Measurements from ENCODE around the gene STARD3.

The STARD3 gene

DNA sequence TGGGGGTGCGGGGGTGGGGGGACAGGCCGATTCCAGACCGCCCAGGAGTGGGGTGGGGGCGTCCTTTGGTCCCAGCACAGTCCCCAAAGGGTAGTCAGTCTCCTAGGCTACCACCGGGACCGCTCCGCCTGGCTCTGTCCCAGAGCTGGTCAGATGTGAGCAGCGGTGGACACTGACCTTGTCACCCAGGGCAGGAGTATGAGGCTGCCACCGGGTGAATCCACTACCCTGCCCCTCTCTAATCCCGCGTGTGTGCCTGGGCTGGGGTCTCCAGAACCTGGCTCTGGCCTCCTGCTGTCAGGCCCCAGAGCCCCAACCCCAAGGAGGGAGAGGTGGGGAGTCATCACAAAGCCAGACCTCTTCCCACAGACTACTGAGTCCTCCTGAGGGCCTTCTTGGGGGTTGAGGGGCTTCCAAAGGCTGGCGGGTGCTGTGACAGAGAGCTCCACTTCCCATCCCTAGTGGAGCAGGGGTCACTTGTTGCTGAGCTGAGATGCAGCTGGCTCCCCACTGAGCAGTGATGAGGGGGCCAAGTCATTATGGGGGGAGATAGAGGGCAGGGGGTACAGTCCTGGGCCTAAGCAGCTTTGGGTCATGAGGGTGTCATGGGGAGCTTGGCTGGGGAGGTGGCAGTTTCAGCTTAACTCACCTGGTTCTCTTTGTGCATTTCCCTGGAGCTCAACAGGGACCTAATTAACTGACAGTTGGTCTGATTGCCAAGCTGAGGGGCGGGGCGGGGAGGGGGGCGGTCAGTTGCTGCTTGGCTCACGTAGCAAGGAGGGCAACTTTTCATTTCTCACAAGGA, 9.0 kb upstream of the STARD3 start:
- no peak for DNase-seq (ENCODE audit: low read depth)
- TF ChIP-seq CTCF (IDR thresholded peaks at IDR 0.05; ENCODE audit: insufficient read depth, low read depth, low read length, missing control alignments) = no peak
- H3K4me3 ChIP-seq (ENCODE audit: low read length) = no peak overlapping the region

DNA sequence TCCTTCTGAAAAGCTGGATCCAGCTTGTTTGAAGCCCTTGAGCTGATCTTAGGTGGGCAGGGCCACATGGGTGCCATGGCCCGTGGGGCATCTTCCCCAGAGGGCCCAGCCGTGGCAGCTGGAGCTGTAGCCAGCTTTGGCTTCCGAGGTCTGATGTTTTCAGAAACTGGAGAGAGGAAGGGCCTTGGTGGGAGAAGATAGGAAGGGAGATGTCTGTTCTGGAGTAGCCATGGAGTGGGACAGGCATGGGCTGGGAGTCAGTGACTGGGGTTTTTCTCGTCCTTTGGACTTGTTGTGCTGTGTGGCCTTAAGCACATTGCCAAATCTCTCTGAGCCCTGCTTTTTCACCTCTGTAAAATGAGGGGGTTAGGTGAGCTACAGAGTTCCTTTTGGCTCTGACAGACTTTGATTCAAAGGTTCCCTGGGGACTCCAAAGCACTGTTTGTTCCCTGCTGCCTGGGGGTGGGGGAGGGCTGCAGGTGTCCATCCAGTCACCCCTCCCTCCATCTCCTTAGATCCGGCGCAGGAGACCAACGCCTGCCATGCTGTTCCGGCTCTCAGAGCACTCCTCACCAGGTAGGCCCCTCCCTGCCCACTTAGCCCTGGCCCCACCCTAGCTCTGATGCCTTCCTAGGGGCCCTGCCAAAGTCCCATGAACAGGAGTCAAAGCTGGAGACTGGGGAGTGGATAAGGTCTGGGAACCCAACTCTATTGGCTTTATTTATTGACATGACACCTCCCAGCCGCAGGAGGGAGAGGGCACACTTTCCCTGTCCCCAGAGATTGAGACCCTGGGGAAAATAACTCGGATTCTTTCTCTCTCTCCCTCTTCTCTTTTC, 8.1 kb upstream of the STARD3 start:
- no peak overlapping the region for H3K4me3 ChIP-seq (ENCODE audit: low read length)
- TF ChIP-seq CTCF (IDR thresholded peaks at IDR 0.05; ENCODE audit: insufficient read depth, low read depth, low read length, missing control alignments) = no peak

GRCh38 chr17:39629494-39629880, 7.5 kb upstream of the STARD3 start:
- no peak overlapping the region for H3K4me3 ChIP-seq (ENCODE audit: low read length)
- no peak for DNase-seq (ENCODE audit: low read depth)
- no peak for TF ChIP-seq CTCF (IDR thresholded peaks at IDR 0.05; ENCODE audit: insufficient read depth, low read depth, low read length, missing control alignments)

More for the DNA sequence above, 8.1 kb upstream of the STARD3 start:
- DNase-seq (ENCODE audit: low read depth) = no peak

DNA sequence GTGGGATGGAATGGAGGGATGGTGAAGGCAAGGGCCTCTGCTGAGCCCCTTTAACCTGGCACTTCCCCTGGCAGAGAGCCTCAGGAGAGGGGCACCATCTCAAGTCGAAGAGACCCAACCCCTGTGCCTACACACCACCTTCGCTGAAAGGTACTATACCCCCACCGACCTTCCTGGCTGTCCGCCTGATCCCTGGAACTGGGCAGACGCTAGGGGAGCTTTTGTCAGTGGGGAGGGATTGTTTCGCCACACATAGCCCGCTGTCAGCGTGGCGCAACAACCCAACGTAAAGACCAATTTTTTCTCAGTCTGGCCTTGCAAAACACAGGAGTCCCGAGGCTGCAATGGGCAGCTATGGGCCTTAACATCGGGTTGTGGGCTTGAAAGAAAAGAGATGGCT, 7.0 kb upstream of the STARD3 start:
- no peak overlapping the region for H3K4me3 ChIP-seq (ENCODE audit: low read length)
- no peak for DNase-seq (ENCODE audit: low read depth)
- TF ChIP-seq CTCF (IDR thresholded peaks at IDR 0.05; ENCODE audit: insufficient read depth, low read depth, low read length, missing control alignments) = no peak

- DNase-seq (ENCODE audit: low read depth) = peak; percentile 67
- no peak for TF ChIP-seq CTCF (IDR thresholded peaks at IDR 0.05; ENCODE audit: insufficient read depth, low read depth, low read length, missing control alignments)
- H3K4me3 ChIP-seq (ENCODE audit: low read length) = no peak overlapping the region
Measured at GRCh38 chr17:39631403-39631802, 5.5 kb upstream of the STARD3 start.

- TF ChIP-seq CTCF (IDR thresholded peaks at IDR 0.05; ENCODE audit: insufficient read depth, low read depth, low read length, missing control alignments) = no peak
- no peak overlapping the region for H3K4me3 ChIP-seq (ENCODE audit: low read length)
- DNase-seq (ENCODE audit: low read depth) = no peak
Measured at GRCh38 chr17:39632153-39632941, 4.6 kb upstream of the STARD3 start.

All from epithelial cell of esophagus (primary cell).